Measurements from ENCODE around the gene LGALS4.

Gene LGALS4

GRCh38 chr19:38843175-38843758, 30.5 kb upstream of the LGALS4 start:
- Histone ChIP-seq H3K9me3 (ENCODE audit: control insufficient read depth in 1 of 2, low read length in 2 of 2) (no peaks in the 10 kb centered on the region), H3K9ac (ENCODE audit: low read depth in 1 of 2, low read length in 2 of 2) (no peak overlapping the region), H3K36me3 (ENCODE audit: control insufficient read depth in 1 of 2, insufficient read depth in 2 of 2, low read length in 2 of 2) (peaks cover 77 to 94% of the 10 kb centered on the region in 2 donors), H3K27me3 (ENCODE audit: control insufficient read depth in 1 of 2, insufficient read depth in 2 of 2, low read length in 2 of 2) (no peaks in the 10 kb centered on the region), H3K4me1 (ENCODE audit: control insufficient read depth in 1 of 2, insufficient read depth in 2 of 2, low read length in 2 of 2) (peaks cover 14 to 36% of the 10 kb centered on the region in 2 donors), H3K27ac (ENCODE audit: low read depth, low read length) (no peak overlapping the region), H3K4me3 (ENCODE audit: low read depth in 1 of 2, low read length in 2 of 2) (no peak overlapping the region)

- Histone ChIP-seq H3K4me1 (ENCODE audit: control insufficient read depth in 1 of 2, insufficient read depth in 2 of 2, low read length in 2 of 2) (peaks cover 10 to 32% of the 10 kb centered on the region in 2 donors), H3K4me3 (ENCODE audit: low read depth in 1 of 2, low read length in 2 of 2) (no peak overlapping the region), H3K9me3 (ENCODE audit: control insufficient read depth in 1 of 2, low read length in 2 of 2) (no peaks in the 10 kb centered on the region), H3K9ac (ENCODE audit: low read depth in 1 of 2, low read length in 2 of 2) (no peak overlapping the region), H3K36me3 (ENCODE audit: control insufficient read depth in 1 of 2, insufficient read depth in 2 of 2, low read length in 2 of 2) (peaks cover 82 to 98% of the 10 kb centered on the region in 2 donors), H3K27me3 (ENCODE audit: control insufficient read depth in 1 of 2, insufficient read depth in 2 of 2, low read length in 2 of 2) (no peaks in the 10 kb centered on the region), H3K27ac (ENCODE audit: low read depth, low read length) (no peak overlapping the region)
These were observed 29.9 kb upstream of the LGALS4 start for GRCh38 chr19:38842439-38843174.

- no peaks in the 10 kb centered on the region for H3K27me3 ChIP-seq (ENCODE audit: control insufficient read depth in 1 of 2, insufficient read depth in 2 of 2, low read length in 2 of 2)
- H3K36me3 ChIP-seq (ENCODE audit: control insufficient read depth in 1 of 2, insufficient read depth in 2 of 2, low read length in 2 of 2): peaks cover 85 to 98% of the 10 kb centered on the region in 2 donors
- no peak overlapping the region for H3K9ac ChIP-seq (ENCODE audit: low read depth in 1 of 2, low read length in 2 of 2)
- H3K27ac ChIP-seq (ENCODE audit: low read depth, low read length): no peak overlapping the region
- H3K4me1 ChIP-seq (ENCODE audit: control insufficient read depth in 1 of 2, insufficient read depth in 2 of 2, low read length in 2 of 2): peaks cover 3 to 26% of the 10 kb centered on the region in 2 donors
- no peaks in the 10 kb centered on the region for H3K9me3 ChIP-seq (ENCODE audit: control insufficient read depth in 1 of 2, low read length in 2 of 2)
- H3K4me3 ChIP-seq (ENCODE audit: low read depth in 1 of 2, low read length in 2 of 2): no peak overlapping the region
These were observed 29.2 kb upstream of the LGALS4 start for GRCh38 chr19:38841787-38842438.

GRCh38 chr19:38841180-38841766, 28.5 kb upstream of the LGALS4 start:
- Histone ChIP-seq H3K9me3 (ENCODE audit: control insufficient read depth in 1 of 2, low read length in 2 of 2) (no peaks in the 10 kb centered on the region), H3K4me3 (ENCODE audit: low read depth in 1 of 2, low read length in 2 of 2) (no peak overlapping the region), H3K27me3 (ENCODE audit: control insufficient read depth in 1 of 2, insufficient read depth in 2 of 2, low read length in 2 of 2) (no peaks in the 10 kb centered on the region), H3K36me3 (ENCODE audit: control insufficient read depth in 1 of 2, insufficient read depth in 2 of 2, low read length in 2 of 2) (peaks cover 86 to 98% of the 10 kb centered on the region in 2 donors), H3K4me1 (ENCODE audit: control insufficient read depth in 1 of 2, insufficient read depth in 2 of 2, low read length in 2 of 2) (peaks cover 3 to 25% of the 10 kb centered on the region in 2 donors), H3K9ac (ENCODE audit: low read depth in 1 of 2, low read length in 2 of 2) (no peak overlapping the region), H3K27ac (ENCODE audit: low read depth, low read length) (no peak overlapping the region)

- peaks cover 84 to 98% of the 10 kb centered on the region in 2 donors for H3K36me3 ChIP-seq (ENCODE audit: control insufficient read depth in 1 of 2, insufficient read depth in 2 of 2, low read length in 2 of 2)
These were observed 27.8 kb upstream of the LGALS4 start for GRCh38 chr19:38840583-38840968.

GRCh38 chr19:38839816-38840582, 27.3 kb upstream of the LGALS4 start:
- Histone ChIP-seq H3K36me3 (ENCODE audit: control insufficient read depth in 1 of 2, insufficient read depth in 2 of 2, low read length in 2 of 2) (peaks cover 80 to 98% of the 10 kb centered on the region in 2 donors), H3K4me1 (ENCODE audit: control insufficient read depth in 1 of 2, insufficient read depth in 2 of 2, low read length in 2 of 2) (peaks cover 3 to 25% of the 10 kb centered on the region in 2 donors), H3K27ac (ENCODE audit: low read depth, low read length) (no peak overlapping the region)

More at GRCh38 chr19:38840583-38840968, 27.8 kb upstream of the LGALS4 start:
- Histone ChIP-seq H3K27me3 (ENCODE audit: control insufficient read depth in 1 of 2, insufficient read depth in 2 of 2, low read length in 2 of 2) (no peaks in the 10 kb centered on the region), H3K27ac (ENCODE audit: low read depth, low read length) (no peak overlapping the region), H3K9ac (ENCODE audit: low read depth in 1 of 2, low read length in 2 of 2) (no peak overlapping the region), H3K9me3 (ENCODE audit: control insufficient read depth in 1 of 2, low read length in 2 of 2) (no peaks in the 10 kb centered on the region), H3K4me3 (ENCODE audit: low read depth in 1 of 2, low read length in 2 of 2) (no peak overlapping the region), H3K4me1 (ENCODE audit: control insufficient read depth in 1 of 2, insufficient read depth in 2 of 2, low read length in 2 of 2) (peaks cover 3 to 25% of the 10 kb centered on the region in 2 donors)

GRCh38 chr19:38838986-38839761, 26.4 kb upstream of the LGALS4 start:
- Histone ChIP-seq H3K4me1 (ENCODE audit: control insufficient read depth in 1 of 2, insufficient read depth in 2 of 2, low read length in 2 of 2) (peaks cover 3 to 25% of the 10 kb centered on the region in 2 donors), H3K27me3 (ENCODE audit: control insufficient read depth in 1 of 2, insufficient read depth in 2 of 2, low read length in 2 of 2) (no peaks in the 10 kb centered on the region), H3K9me3 (ENCODE audit: control insufficient read depth in 1 of 2, low read length in 2 of 2) (no peaks in the 10 kb centered on the region), H3K4me3 (ENCODE audit: low read depth in 1 of 2, low read length in 2 of 2) (no peak overlapping the region), H3K27ac (ENCODE audit: low read depth, low read length) (no peak overlapping the region), H3K36me3 (ENCODE audit: control insufficient read depth in 1 of 2, insufficient read depth in 2 of 2, low read length in 2 of 2) (peaks cover 75 to 89% of the 10 kb centered on the region in 2 donors), H3K9ac (ENCODE audit: low read depth in 1 of 2, low read length in 2 of 2) (no peak overlapping the region)

More at GRCh38 chr19:38839816-38840582, 27.3 kb upstream of the LGALS4 start:
- no peak overlapping the region for H3K4me3 ChIP-seq (ENCODE audit: low read depth in 1 of 2, low read length in 2 of 2)
- H3K9me3 ChIP-seq (ENCODE audit: control insufficient read depth in 1 of 2, low read length in 2 of 2): no peaks in the 10 kb centered on the region
- H3K27me3 ChIP-seq (ENCODE audit: control insufficient read depth in 1 of 2, insufficient read depth in 2 of 2, low read length in 2 of 2): no peaks in the 10 kb centered on the region
- H3K9ac ChIP-seq (ENCODE audit: low read depth in 1 of 2, low read length in 2 of 2): no peak overlapping the region

- H3K27ac ChIP-seq (ENCODE audit: low read depth, low read length): no peak overlapping the region
- H3K4me3 ChIP-seq (ENCODE audit: low read depth in 1 of 2, low read length in 2 of 2): no peak overlapping the region
- no peaks in the 10 kb centered on the region for H3K9me3 ChIP-seq (ENCODE audit: control insufficient read depth in 1 of 2, low read length in 2 of 2)
- no peak overlapping the region for H3K9ac ChIP-seq (ENCODE audit: low read depth in 1 of 2, low read length in 2 of 2)
- H3K27me3 ChIP-seq (ENCODE audit: control insufficient read depth in 1 of 2, insufficient read depth in 2 of 2, low read length in 2 of 2): no peaks in the 10 kb centered on the region
- peaks cover 3 to 22% of the 10 kb centered on the region in 2 donors for H3K4me1 ChIP-seq (ENCODE audit: control insufficient read depth in 1 of 2, insufficient read depth in 2 of 2, low read length in 2 of 2)
- peaks cover 67 to 82% of the 10 kb centered on the region in 2 donors for H3K36me3 ChIP-seq (ENCODE audit: control insufficient read depth in 1 of 2, insufficient read depth in 2 of 2, low read length in 2 of 2)
These were observed 25.7 kb upstream of the LGALS4 start for GRCh38 chr19:38838208-38838985.

All from duodenal mucosa (tissue), 2 donors.